H1 (cell line): Measurements from ENCODE around the gene CSNK1D. TPM values are rescaled to one million over a fixed set of nuclear protein-coding genes. Genes with fewer than 3 reads are reported as not detected.

Experiments
- CTCF ChIA-PET: fragments of 300-600 bp; sonication (Branson Sonifier 250); formaldehyde crosslinking; loops from one replicate; lab custom pipeline; 2021; ENCODE audit not compliant: partially characterized antibody; lab: Charles Lee
- POLR2A ChIA-PET: fragments of 300-600 bp; sonication (Branson Sonifier 250); formaldehyde crosslinking; loops from one replicate; lab custom pipeline; 2021; ENCODE audit warnings: inconsistent platforms; ENCODE audit not compliant: partially characterized antibody; lab: Charles Lee
- DNase-seq, 2 experiments: peaks; one replicate each; pipeline versions ENCODE4 v3.0.0 to v3.0.0-alpha.2; 2010 to 2022; ENCODE audit warnings: low spot score in 2 of 2, low read depth in 1 of 2, mixed read lengths in 1 of 2
- FAIRE-seq: peaks from 2 replicates; lab custom pipeline; 2011; peaks lifted over from hg19 to GRCh38; lab: Jason Lieb, UNC
- H2AFZ ChIP-seq: 2 replicates; pipeline ENCODE4 v1.8.1; 2012; ENCODE audit warnings: low read length, inconsistent platforms
- H2AK5ac ChIP-seq: 2 replicates; pipeline ENCODE4 v1.6.1; 2013; ENCODE audit warnings: low read depth, low read length
- H2BK120ac ChIP-seq: replicated peaks from 2 replicates; pipeline ENCODE3; 2013; ENCODE audit warnings: low read depth, low read length, inconsistent platforms
- H2BK12ac ChIP-seq: 2 replicates; pipeline ENCODE4 v1.6.1; 2013; ENCODE audit warnings: low read depth, low read length
- H2BK15ac ChIP-seq: 2 replicates; pipeline ENCODE4 v1.6.1; 2013; ENCODE audit warnings: low read length
- H2BK20ac ChIP-seq: 2 replicates; pipeline ENCODE4 v1.6.1; 2013; ENCODE audit warnings: low read length
- H2BK5ac ChIP-seq: 2 replicates; pipeline ENCODE4 v1.6.1; 2013; ENCODE audit warnings: low read depth, low read length
- H3K14ac ChIP-seq: 2 replicates; pipeline ENCODE4 v1.6.1; 2013; ENCODE audit warnings: inconsistent platforms; ENCODE audit not compliant: insufficient read length
- H3K18ac ChIP-seq: 2 replicates; pipeline ENCODE4 v1.6.1; 2013; ENCODE audit warnings: low read length; ENCODE audit errors: extremely low read depth
- H3K23ac ChIP-seq: 2 replicates; pipeline ENCODE4 v1.6.1; 2013; ENCODE audit warnings: inconsistent platforms; ENCODE audit not compliant: insufficient read length
- H3K23me2 ChIP-seq: 2 replicates; pipeline ENCODE4 v1.6.1; 2013; ENCODE audit warnings: low read depth, low read length
- H3K27ac ChIP-seq: 2 replicates; pipeline ENCODE4 v1.6.1; 2011; ENCODE audit warnings: low read depth, low read length, inconsistent platforms
- H3K27me3 ChIP-seq, 4 experiments: replicated peaks in 1 of 4; 1 replicate in 1 of 4; 2 replicates in 3 of 4; pipeline versions ENCODE4 v1.6.1 to v1.8.1; 2011 to 2013; ENCODE audit warnings: low read length in 3 of 4, mild to moderate bottlenecking in 3 of 4, inconsistent platforms in 2 of 4, mixed read lengths in 2 of 4, moderate library complexity in 1 of 4; ENCODE audit not compliant: control insufficient read depth in 3 of 4, insufficient read depth in 3 of 4; ENCODE audit errors: extremely low read depth in 1 of 4
- H3K36me3 ChIP-seq, 4 experiments: 2 replicates each; pipeline versions ENCODE4 v1.6.1 to v1.8.1; 2011 to 2013; ENCODE audit warnings: mild to moderate bottlenecking in 4 of 4, low read length in 3 of 4, moderate library complexity in 2 of 4, control low read depth in 1 of 4, inconsistent platforms in 1 of 4; ENCODE audit not compliant: insufficient read depth in 4 of 4, control insufficient read depth in 2 of 4
- H3K4ac ChIP-seq: replicated peaks from 2 replicates; pipeline ENCODE3; 2013; ENCODE audit warnings: low read length, low read depth, mixed read lengths, inconsistent platforms; ENCODE audit not compliant: insufficient read length
- H3K4me1 ChIP-seq, 4 experiments: replicated peaks in 1 of 4; 1 replicate in 1 of 4; 2 replicates in 3 of 4; pipeline versions ENCODE4 v1.6.1 to v1.8.1; 2011 to 2013; ENCODE audit warnings: low read length in 3 of 4, inconsistent platforms in 2 of 4, mixed read lengths in 1 of 4; ENCODE audit not compliant: insufficient read depth in 4 of 4, control insufficient read depth in 3 of 4
- H3K4me2 ChIP-seq, 2 experiments: 2 replicates each; pipeline versions ENCODE4 v1.6.1 to v1.8.1; 2011 to 2013; ENCODE audit warnings: low read depth in 2 of 2, low read length in 2 of 2, control low read depth in 1 of 2, inconsistent platforms in 1 of 2, mild to moderate bottlenecking in 1 of 2; ENCODE audit not compliant: insufficient read depth in 1 of 2
- H3K4me3 ChIP-seq, 4 experiments: fragments of 200-600, 300-600 bp in 1 of 4; sonication (generic), shearing (Covaris generic), sonication (Bioruptor Twin) in 1 of 4; 2 replicates each; pipeline versions ENCODE4 v1.5.1 to v1.8.1; 2011 to 2016; ENCODE audit warnings: low read length in 4 of 4, low read depth in 3 of 4, control low read depth in 2 of 4, inconsistent platforms in 2 of 4, mild to moderate bottlenecking in 2 of 4, mixed read lengths in 1 of 4, moderate library complexity in 1 of 4; ENCODE audit not compliant: insufficient read depth in 2 of 4; ENCODE audit errors: extremely low read depth in 1 of 4
- H3K56ac ChIP-seq: replicated peaks from 2 replicates; pipeline ENCODE3; 2013; ENCODE audit warnings: low read depth, mild to moderate bottlenecking, mixed read lengths, low read length, inconsistent platforms; ENCODE audit not compliant: insufficient read length
- H3K79me1 ChIP-seq: 2 replicates; pipeline ENCODE4 v1.6.1; 2013; ENCODE audit warnings: low read depth, low read length, control low read depth
- H3K79me2 ChIP-seq, 2 experiments: 2 replicates each; pipeline versions ENCODE4 v1.6.1 to v1.8.1; 2012 to 2013; ENCODE audit warnings: low read length in 2 of 2, mild to moderate bottlenecking in 2 of 2, inconsistent platforms in 1 of 2; ENCODE audit not compliant: insufficient read depth in 2 of 2, control insufficient read depth in 1 of 2
- H3K9ac ChIP-seq, 4 experiments: replicated peaks in 1 of 4; 1 replicate in 1 of 4; 2 replicates in 3 of 4; pipeline versions ENCODE4 v1.6.1 to v1.8.1; 2011 to 2013; ENCODE audit warnings: low read depth in 3 of 4, low read length in 3 of 4, control low read depth in 2 of 4, mild to moderate bottlenecking in 2 of 4, moderate library complexity in 2 of 4, inconsistent platforms in 1 of 4; ENCODE audit errors: extremely low read depth in 1 of 4
- H3K9me3 ChIP-seq, 2 experiments: 2 replicates each; pipeline versions ENCODE4 v1.6.1 to v1.8.1; 2012 to 2013; ENCODE audit warnings: mild to moderate bottlenecking in 2 of 2, moderate library complexity in 2 of 2, control low read depth in 1 of 2, inconsistent platforms in 1 of 2, low read depth in 1 of 2, low read length in 1 of 2, mixed read lengths in 1 of 2; ENCODE audit not compliant: insufficient read depth in 2 of 2
- H4K20me1 ChIP-seq, 2 experiments: replicated peaks in 1 of 2; 2 replicates each; pipeline versions ENCODE3 to v1.8.1; 2011 to 2013; ENCODE audit warnings: inconsistent platforms in 2 of 2, low read length in 2 of 2, mild to moderate bottlenecking in 1 of 2; ENCODE audit not compliant: insufficient read depth in 2 of 2, control insufficient read depth in 1 of 2
- H4K5ac ChIP-seq: 2 replicates; pipeline ENCODE4 v1.6.1; 2013; ENCODE audit warnings: low read length, low read depth, mixed read lengths, inconsistent platforms; ENCODE audit not compliant: insufficient read length
- H4K8ac ChIP-seq: 2 replicates; pipeline ENCODE4 v1.8.0; 2013; ENCODE audit warnings: mild to moderate bottlenecking, moderate library complexity, low read length, inconsistent platforms; ENCODE audit not compliant: insufficient read depth; ENCODE audit errors: extremely low read depth
- H4K91ac ChIP-seq: replicated peaks from 2 replicates; pipeline ENCODE3; 2013; ENCODE audit warnings: low read length, mixed read lengths, inconsistent platforms; ENCODE audit not compliant: insufficient read length
- E2F6 ChIP-seq: IDR thresholded peaks from 2 replicates; pipeline ENCODE4 v1.6.1; 2012; ENCODE audit warnings: inconsistent platforms
- FOSL1 ChIP-seq: IDR thresholded peaks from 2 replicates; pipeline ENCODE4 v1.6.1; 2011; ENCODE audit warnings: mild to moderate bottlenecking, low read depth, low read length, moderate library complexity; ENCODE audit not compliant: insufficient read depth
- MAX ChIP-seq: IDR thresholded peaks from 2 replicates; pipeline ENCODE4 v1.6.1; 2012; ENCODE audit warnings: inconsistent platforms
- WGBS, 2 experiments: shearing (Covaris generic) in 1 of 2; methylation state at CpG; one replicate each; pipeline versions ENCODE4 v1.1.6 to v1.1.7; 2013 to 2015; ENCODE audit warnings: low lambda C conversion rate in 2 of 2, mixed read lengths in 2 of 2, inconsistent platforms in 1 of 2, low coverage in 1 of 2, missing lambda C conversion rate in 1 of 2; ENCODE audit not compliant: insufficient replicate concordance in 2 of 2, insufficient coverage in 1 of 2, insufficient read length in 1 of 2; ENCODE audit errors: extremely low coverage in 1 of 2, missing lambda C conversion rate in 1 of 2; 5-methylcytosine and 5-hydroxymethylcytosine counted together
- polyA plus RNA-seq, 7 experiments: library from polyadenylated mRNA; depleted of rRNA in 3 of 7; stranded (reverse) in 5 of 7; unstranded in 2 of 7; fragments of >200 nt in 5 of 7; fragments of 200-250 nt in 2 of 7; gene quantifications; 1 replicate in 5 of 7; 2 replicates in 1 of 7; 4 replicates in 1 of 7; pipeline versions ENCODE4 v1.2.1 to v1.2.3, GENCODE V29; 2011 to 2013; ENCODE audit warnings: missing spikeins in 2 of 7, mixed read lengths in 2 of 7
- total RNA-seq: library from RNA; stranded (reverse); fragmentation: NEBNext Ultra II Directional; extraction: Animal tissue kit (Norgen Biotek cat#: 25700); gene quantifications from 2 replicates; pipeline ENCODE4 v1.2.1, GENCODE V29; 2021

Gene CSNK1D
- total and polyA plus RNA-seq, 2 of the 8 experiments (the other 6 are each of a cell fraction or from before 2014, with no cell fraction given): 73.5 to 103 TPM

GRCh38 chr17:82278786-82279391, 5.4 kb upstream of the CSNK1D start:
- H3K27me3 ChIP-seq: peaks cover 0 to 5% (median 4%) of the 10 kb centered on the region in 4 experiments; a peak in 3 of 7 replicates
- H3K23ac ChIP-seq: no peak overlapping the region
- H3K18ac ChIP-seq: no peak overlapping the region
- no peak overlapping the region for H4K8ac ChIP-seq
- H3K9me3 ChIP-seq: no peaks in the 10 kb centered on the region
- H2BK20ac ChIP-seq: no peak overlapping the region
- CTCF ChIA-PET: interaction anchor here (0.7 to 1.0 kb wide), 2 partner anchors 22 to 24 kb away, joined by 3 read pairs; no protein-coding TSS in a partner anchor
- H3K4me2 ChIP-seq: peak overlapping the region in 1 of 2 experiments; percentile 12; a peak in 1 of 4 replicates
- no peak overlapping the region for H3K27ac ChIP-seq
- no peak overlapping the region for H4K5ac ChIP-seq
- no peak overlapping the region for H2BK12ac ChIP-seq
- no peaks in the 10 kb centered on the region for H3K79me2 ChIP-seq
- no peaks in the 10 kb centered on the region; a peak in 1 of 8 replicates for H3K36me3 ChIP-seq
- no peak overlapping the region for H2AK5ac ChIP-seq
- POLR2A ChIA-PET: no interaction called here
- H2BK5ac ChIP-seq: 0 out of 2 replicates have a peak overlapping the region, but pooled peaks have one; percentile 66
- H2BK120ac ChIP-seq: peak overlapping the region; percentile 81
- no peak overlapping the region for H4K91ac ChIP-seq
- H3K4me3 ChIP-seq: no peak overlapping the region
- no peak overlapping the region for H3K14ac ChIP-seq
- no peak overlapping the region for H2AFZ ChIP-seq
- DNase-seq (no peak), FAIRE-seq (no peak)
- WGBS, 2 experiments: 75% methylated on average over 16 of the region's 16 CpGs; no CpG with 5 or more reads in 1 of the 2 experiments
- no peak overlapping the region for H3K56ac ChIP-seq
- TF ChIP-seq FOSL1 (no peak), E2F6 (peak; percentile 74), MAX (peak; percentile 89)
- no peak overlapping the region for H3K4ac ChIP-seq
- H2BK15ac ChIP-seq: no peak overlapping the region
- no peak overlapping the region for H3K9ac ChIP-seq
- peaks cover 0 to 11% of the 10 kb centered on the region in 2 experiments for H4K20me1 ChIP-seq
- H3K4me1 ChIP-seq: peaks cover 0 to 15% (median 5%) of the 10 kb centered on the region in 4 experiments; a peak in 6 of 7 replicates
- H3K79me1 ChIP-seq: no peaks in the 10 kb centered on the region; the same call in 1 of the 2 replicates
- no peaks in the 10 kb centered on the region; the same call in 1 of the 2 replicates for H3K23me2 ChIP-seq
